B cell (primary cell): ENCODE data around the gene KCNJ10.

Experiments
- CTCF ChIP-seq: fragments of 200-600 bp; IDR thresholded peaks from one replicate; pipeline ENCODE4 v1.8.0; 2022; ENCODE audit warnings: antibody characterized with exemption, mild to moderate bottlenecking
- EZH2 ChIP-seq: IDR thresholded peaks from 2 replicates; pipeline ENCODE4 v1.6.1; 2012; ENCODE audit warnings: borderline replicate concordance, low read depth, mild to moderate bottlenecking, moderate library complexity, low read length; ENCODE audit not compliant: insufficient read depth, poor library complexity, severe bottlenecking

- TF ChIP-seq EZH2 = no peak
- no peak for TF ChIP-seq CTCF
Observed at GRCh38 chr1:160004425-160004824, 65.5 kb downstream of the KCNJ10 start.
